GM18505 (cell line): Measurements from ENCODE around the gene VSX2.

Source experiments
- ATAC-seq: cut with Tn5 transposase; IDR thresholded peaks from one replicate; pipeline ENCODE4 v1.9.1; 2021; ENCODE audit not compliant: unreplicated experiment
- POLR2A ChIP-seq: IDR thresholded peaks from 4 replicates; pipeline ENCODE4 v1.6.1; 2011; ENCODE audit warnings: borderline replicate concordance; ENCODE audit not compliant: insufficient read depth, insufficient read length; ENCODE audit errors: extremely low read depth

VSX2 gene

GRCh38 chr14:74238974-74239847 lies at the start of gene VSX2:
VSX2 (plus strand) TSS chr14:74239449; CDS start chr14:74239562, 113 bp downstream.
- no peak for ATAC-seq
- no peak for TF ChIP-seq POLR2A

- no peak for TF ChIP-seq POLR2A
- ATAC-seq, result no peak
Observed at GRCh38 chr14:74190927-74191575, 48.2 kb upstream of the VSX2 start.

GRCh38 chr14:74194506-74195274 lies 44.6 kb upstream of the VSX2 start:
- no peak for TF ChIP-seq POLR2A
- ATAC-seq, result no peak

GRCh38 chr14:74195623-74196022 lies 43.6 kb upstream of the VSX2 start:
- no peak for TF ChIP-seq POLR2A
- ATAC-seq, result no peak

- no peak for ATAC-seq
- TF ChIP-seq POLR2A, result no peak
Observed at GRCh38 chr14:74198441-74199234, 40.6 kb upstream of the VSX2 start.

GRCh38 chr14:74202113-74202512 lies 37.1 kb upstream of the VSX2 start:
- TF ChIP-seq POLR2A, result no peak
- ATAC-seq, result no peak

- no peak for ATAC-seq
- no peak for TF ChIP-seq POLR2A
Observed at GRCh38 chr14:74203639-74204038, 35.6 kb upstream of the VSX2 start.

- no peak for TF ChIP-seq POLR2A
- no peak for ATAC-seq
Observed at GRCh38 chr14:74204491-74204890, 34.8 kb upstream of the VSX2 start.

GRCh38 chr14:74205882-74206281 lies 33.4 kb upstream of the VSX2 start:
- no peak for ATAC-seq
- TF ChIP-seq POLR2A, result no peak

GRCh38 chr14:74207943-74208342 lies 31.3 kb upstream of the VSX2 start:
- ATAC-seq, result no peak
- no peak for TF ChIP-seq POLR2A

- no peak for ATAC-seq
- TF ChIP-seq POLR2A, result no peak
Observed at GRCh38 chr14:74208642-74209041, 30.6 kb upstream of the VSX2 start.

GRCh38 chr14:74211945-74212580 lies 27.2 kb upstream of the VSX2 start:
- no peak for ATAC-seq
- TF ChIP-seq POLR2A, result no peak
